GM13976 (cell line): ENCODE measurements around the gene LSM14B.
A peak's percentile ranks its signal among the peaks of the same experiment; 100 is the strongest.

ENCODE experiments used
- DNase-seq: peaks from one replicate; pipeline ENCODE4 v3.0.0; 2012; ENCODE audit warnings: low spot score
- CTCF ChIP-seq: IDR thresholded peaks from 2 replicates; pipeline ENCODE4 v1.5.1; 2012; ENCODE audit warnings: borderline replicate concordance, mild to moderate bottlenecking; ENCODE audit not compliant: insufficient read depth; ENCODE audit errors: extremely low read depth, missing control alignments, control extremely low read depth
- in situ Hi-C: fragments of 300-500 bp; cut with MboI; formaldehyde crosslinking; loops from one replicate; pipeline ENCODE4 v1.12.0; 2022; ENCODE audit warnings: low sequenced_read_pairs, mixed read lengths, inconsistent platforms; ENCODE audit not compliant: unreplicated experiment

The LSM14B gene

GRCh38 chr20:62119115-62119514, 3.2 kb upstream of the LSM14B start:
- no peak for DNase-seq
- in situ Hi-C loops = no loop called here
- TF ChIP-seq CTCF = no peak

GRCh38 chr20:62119591-62120364, 2.5 kb upstream of the LSM14B start:
- no peak for DNase-seq
- in situ Hi-C loops = no loop called here
- TF ChIP-seq CTCF = no peak

- TF ChIP-seq CTCF = no peak
These were observed 1.9 kb upstream of the LSM14B start for GRCh38 chr20:62120365-62120762.

GRCh38 chr20:62120990-62121775, 1.1 kb upstream of the LSM14B start:
- DNase-seq = no peak
- TF ChIP-seq CTCF = no peak
- in situ Hi-C loops = no loop called here

More at GRCh38 chr20:62120365-62120762, 1.9 kb upstream of the LSM14B start:
- no peak for DNase-seq
- in situ Hi-C loops = no loop called here

- TF ChIP-seq CTCF = no peak
- peak; percentile 58 for DNase-seq
- in situ Hi-C loops = no loop called here
These were observed 577 bp downstream of the LSM14B start for GRCh38 chr20:62122654-62123449.

- no peak for TF ChIP-seq CTCF
- in situ Hi-C loops = no loop called here
- no peak for DNase-seq
These were observed 1.3 kb downstream of the LSM14B start for GRCh38 chr20:62123450-62124118.
